H9 (cell line): ENCODE measurements around the gene KCNMA1. TPM values are rescaled to one million over a fixed set of nuclear protein-coding genes. Genes with fewer than 3 reads are reported as not detected.

ENCODE experiments used
- DNase-seq: peaks from one replicate; pipeline ENCODE4 v3.0.0-alpha.2; 2017
- H2AFZ ChIP-seq: one replicate; pipeline ENCODE4 v1.6.1; 2013; ENCODE audit warnings: mild to moderate bottlenecking, low read length, control low read depth, moderate library complexity
- H2AK5ac ChIP-seq: 2 replicates; pipeline ENCODE4 v1.6.1; 2013; ENCODE audit warnings: low read length, control low read depth, mixed read lengths; ENCODE audit not compliant: insufficient read length
- H2BK120ac ChIP-seq: one replicate; pipeline ENCODE4 v1.6.1; 2013; ENCODE audit warnings: low read depth, mild to moderate bottlenecking, low read length, control low read depth, inconsistent platforms; ENCODE audit not compliant: poor library complexity, severe bottlenecking
- H2BK12ac ChIP-seq: 2 replicates; pipeline ENCODE4 v1.6.1; 2013; ENCODE audit warnings: low read length, control low read depth, mixed read lengths, low read depth; ENCODE audit not compliant: insufficient read length
- H2BK15ac ChIP-seq: 2 replicates; pipeline ENCODE4 v1.6.1; 2013; ENCODE audit warnings: low read depth, low read length, control low read depth
- H2BK20ac ChIP-seq: one replicate; pipeline ENCODE4 v1.6.1; 2013; ENCODE audit warnings: low read depth, mild to moderate bottlenecking, low read length, control low read depth, inconsistent platforms; ENCODE audit not compliant: poor library complexity, severe bottlenecking
- H2BK5ac ChIP-seq: 2 replicates; pipeline ENCODE4 v1.6.1; 2013; ENCODE audit warnings: low read length, control low read depth, mixed read lengths; ENCODE audit not compliant: insufficient read length
- H3K14ac ChIP-seq: 2 replicates; pipeline ENCODE4 v1.6.1; 2013; ENCODE audit warnings: low read length, control low read depth; ENCODE audit not compliant: insufficient read depth
- H3K18ac ChIP-seq: 2 replicates; pipeline ENCODE4 v1.6.1; 2013; ENCODE audit warnings: low read depth, mild to moderate bottlenecking, mixed read lengths, low read length, control low read depth; ENCODE audit not compliant: insufficient read length
- H3K23ac ChIP-seq: 2 replicates; pipeline ENCODE4 v1.6.1; 2013; ENCODE audit warnings: low read length, control low read depth, mixed read lengths, low read depth; ENCODE audit not compliant: insufficient read length
- H3K23me2 ChIP-seq: 2 replicates; pipeline ENCODE4 v1.6.1; 2013; ENCODE audit warnings: low read depth, mild to moderate bottlenecking, mixed read lengths, low read length, control low read depth; ENCODE audit not compliant: insufficient read length, poor library complexity, severe bottlenecking
- H3K27ac ChIP-seq: 2 replicates; pipeline ENCODE4 v1.5.1; 2013; ENCODE audit warnings: low read length, control low read depth, mixed read lengths, low read depth; ENCODE audit not compliant: insufficient read length
- H3K27me3 ChIP-seq: 2 replicates; pipeline ENCODE4 v1.6.1; 2013; ENCODE audit warnings: low read length, control low read depth, inconsistent platforms; ENCODE audit not compliant: insufficient read depth
- H3K4ac ChIP-seq: 2 replicates; pipeline ENCODE4 v1.6.1; 2013; ENCODE audit warnings: low read depth, mild to moderate bottlenecking, control low read depth, inconsistent platforms, low read length, moderate library complexity
- H3K4me1 ChIP-seq: 2 replicates; pipeline ENCODE4 v1.6.1; 2013; ENCODE audit warnings: low read length, control low read depth, inconsistent platforms; ENCODE audit not compliant: insufficient read depth
- H3K4me2 ChIP-seq: 2 replicates; pipeline ENCODE4 v1.6.1; 2013; ENCODE audit warnings: low read length, control low read depth, mixed read lengths; ENCODE audit not compliant: insufficient read length, insufficient read depth
- H3K56ac ChIP-seq: 2 replicates; pipeline ENCODE4 v1.6.1; 2013; ENCODE audit warnings: low read depth, mild to moderate bottlenecking, mixed read lengths, low read length, control low read depth; ENCODE audit not compliant: insufficient read length
- H3K79me1 ChIP-seq: 2 replicates; pipeline ENCODE4 v1.6.1; 2013; ENCODE audit warnings: low read depth, mild to moderate bottlenecking, moderate library complexity, low read length, control low read depth, inconsistent platforms; ENCODE audit not compliant: insufficient read depth, poor library complexity, severe bottlenecking
- H3K79me2 ChIP-seq: 2 replicates; pipeline ENCODE4 v1.6.1; 2013; ENCODE audit warnings: low read length, control low read depth, inconsistent platforms; ENCODE audit not compliant: insufficient read depth
- H3K9ac ChIP-seq: 2 replicates; pipeline ENCODE4 v1.6.1; 2013; ENCODE audit warnings: low read length, control low read depth, mixed read lengths; ENCODE audit not compliant: insufficient read length; ENCODE audit errors: extremely low read depth
- H3K9me3 ChIP-seq: one replicate; pipeline ENCODE4 v1.6.1; 2013; ENCODE audit warnings: low read depth, low read length, inconsistent platforms; ENCODE audit not compliant: control insufficient read depth
- H3T11ph ChIP-seq: one replicate; pipeline ENCODE4 v1.6.1; 2013; ENCODE audit warnings: mild to moderate bottlenecking, low read length, control low read depth, inconsistent platforms
- H4K20me1 ChIP-seq: one replicate; pipeline ENCODE4 v1.6.1; 2013; ENCODE audit not compliant: control insufficient read depth, insufficient read length, insufficient read depth
- H4K5ac ChIP-seq: 2 replicates; pipeline ENCODE4 v1.6.1; 2013; ENCODE audit warnings: low read depth, mild to moderate bottlenecking, mixed read lengths, low read length, control low read depth; ENCODE audit not compliant: insufficient read length
- H4K8ac ChIP-seq: replicated peaks from 2 replicates; pipeline ENCODE4 v1.6.1; 2013; ENCODE audit warnings: low read length, control low read depth, mixed read lengths, low read depth; ENCODE audit not compliant: insufficient read length
- H4K91ac ChIP-seq: 2 replicates; pipeline ENCODE4 v1.6.1; 2013; ENCODE audit warnings: low read depth, mild to moderate bottlenecking, moderate library complexity, mixed read lengths, low read length, control low read depth; ENCODE audit not compliant: insufficient read length
- H3K27ac Mint-ChIP-seq, 3 experiments: 2 replicates in 2 of 3; 3 replicates in 1 of 3; pipeline ENCODE4 v1.8.0; 2020 to 2021; ENCODE audit warnings: mixed read lengths in 3 of 3, mild to moderate bottlenecking in 1 of 3, moderate library complexity in 1 of 3
- H3K27me3 Mint-ChIP-seq: 2 replicates; pipeline ENCODE4 v1.8.0; 2021; ENCODE audit warnings: low read depth, mild to moderate bottlenecking, moderate library complexity, mixed read lengths
- H3K36me3 Mint-ChIP-seq, 3 experiments: 2 replicates in 2 of 3; 3 replicates in 1 of 3; pipeline ENCODE4 v1.8.0; 2020 to 2021; ENCODE audit warnings: low read depth in 3 of 3, mixed read lengths in 3 of 3; ENCODE audit not compliant: insufficient read depth in 1 of 3
- H3K4me1 Mint-ChIP-seq, 2 experiments: 2 replicates each; pipeline ENCODE4 v1.8.0; 2020; ENCODE audit warnings: mixed read lengths in 2 of 2
- H3K4me3 Mint-ChIP-seq, 2 experiments: 2 replicates in 1 of 2; 3 replicates in 1 of 2; pipeline ENCODE4 v1.8.0; 2020 to 2021; ENCODE audit warnings: mild to moderate bottlenecking in 2 of 2, mixed read lengths in 2 of 2, moderate library complexity in 1 of 2
- H3K9me3 Mint-ChIP-seq, 2 experiments: 2 replicates in 1 of 2; 3 replicates in 1 of 2; pipeline ENCODE4 v1.8.0; 2020; ENCODE audit warnings: mild to moderate bottlenecking in 2 of 2, mixed read lengths in 2 of 2, moderate library complexity in 1 of 2
- CTCF ChIP-seq: fragments of 200-600 bp; sonication (generic); conservative IDR thresholded peaks from 3 replicates; pipeline ENCODE4 v1.8.0; 2021; ENCODE audit warnings: antibody characterized with exemption, mild to moderate bottlenecking
- WGBS: extraction: QIAGEN DNeasy Blood & Tissue Kit; methylation state at CpG from one replicate; pipeline ENCODE4 v1.1.7; 2013; ENCODE audit warnings: missing lambda C conversion rate, low lambda C conversion rate, mixed read lengths; ENCODE audit not compliant: insufficient read length; ENCODE audit errors: extremely low coverage; 5-methylcytosine and 5-hydroxymethylcytosine counted together
- total RNA-seq: library from RNA; stranded (reverse); gene quantifications from 2 replicates; pipeline ENCODE4 v1.2.1, GENCODE V29; 2021

The KCNMA1 gene
- total RNA-seq, 1 experiment from 2014 or later, result 2.0 TPM

- no peak for TF ChIP-seq CTCF
- no peak overlapping the region for H3K27ac Mint-ChIP-seq
- H2BK120ac ChIP-seq, result no peak overlapping the region
- H4K20me1 ChIP-seq, result no peaks in the 10 kb centered on the region
- H3T11ph ChIP-seq, result no peak overlapping the region
- no peak overlapping the region for H3K23ac ChIP-seq
- no peak overlapping the region for H3K4ac ChIP-seq
- no peak overlapping the region for H2BK20ac ChIP-seq
- H2BK12ac ChIP-seq, result no peak overlapping the region
- no peak overlapping the region for H3K4me2 ChIP-seq
- no peak overlapping the region for H3K56ac ChIP-seq
- no peak for DNase-seq
- no peak overlapping the region for H3K9ac ChIP-seq
- no peak overlapping the region for H3K14ac ChIP-seq
- H3K4me3 Mint-ChIP-seq, result no peak overlapping the region
- H3K27me3 ChIP-seq, result no peaks in the 10 kb centered on the region
- no peak overlapping the region for H3K27ac ChIP-seq
- no peaks in the 10 kb centered on the region; the same call in 1 of the 2 replicates for H3K27me3 Mint-ChIP-seq
- no peak overlapping the region for H2BK15ac ChIP-seq
- H3K18ac ChIP-seq, result no peak overlapping the region
- H3K4me1 Mint-ChIP-seq, result peaks cover 0 to 7% of the 10 kb centered on the region in 2 experiments; a peak in 1 of 4 replicates
- no CpG with 5 or more reads among the region's 1 CpG for WGBS
- no peaks in the 10 kb centered on the region for H3K36me3 Mint-ChIP-seq
- no peak overlapping the region for H4K91ac ChIP-seq
- H4K5ac ChIP-seq, result no peak overlapping the region
- no peaks in the 10 kb centered on the region for H3K23me2 ChIP-seq
- H2AFZ ChIP-seq, result no peak overlapping the region
- H3K9me3 Mint-ChIP-seq, result no peaks in the 10 kb centered on the region
- H3K79me2 ChIP-seq, result no peaks in the 10 kb centered on the region
- no peaks in the 10 kb centered on the region for H3K9me3 ChIP-seq
- H3K4me1 ChIP-seq, result no peaks in the 10 kb centered on the region
- H2AK5ac ChIP-seq, result no peak overlapping the region
- H3K79me1 ChIP-seq, result no peaks in the 10 kb centered on the region
- no peak overlapping the region for H2BK5ac ChIP-seq
- no peak overlapping the region for H4K8ac ChIP-seq
Measured at GRCh38 chr10:77577666-77578229, 59.9 kb downstream of the KCNMA1 start.
